GM13976 (cell line): ENCODE data around the gene RERE.
"Not testable (repeated sequence)": the region's sequence is repeated elsewhere in the genome, so short reads cannot be mapped to it uniquely, and the experiment has no call there.

Experiments used
- DNase-seq: peaks from one replicate; pipeline ENCODE4 v3.0.0; 2012; ENCODE audit warnings: low spot score
- CTCF ChIP-seq: IDR thresholded peaks from 2 replicates; pipeline ENCODE4 v1.5.1; 2012; ENCODE audit warnings: borderline replicate concordance, mild to moderate bottlenecking; ENCODE audit not compliant: insufficient read depth; ENCODE audit errors: extremely low read depth, missing control alignments, control extremely low read depth
- in situ Hi-C: fragments of 300-500 bp; cut with MboI; formaldehyde crosslinking; loops from one replicate; pipeline ENCODE4 v1.12.0; 2022; ENCODE audit warnings: low sequenced_read_pairs, mixed read lengths, inconsistent platforms; ENCODE audit not compliant: unreplicated experiment

RERE gene

GRCh38 chr1:8790478-8790877 is 27.0 kb downstream of the RERE start:
- DNase-seq: no peak
- in situ Hi-C loops: no loop called here
- TF ChIP-seq CTCF: no peak

- no peak for DNase-seq
- in situ Hi-C loops: no loop called here
- TF ChIP-seq CTCF: no peak
These were observed 27.9 kb downstream of the RERE start for GRCh38 chr1:8789314-8790214.

GRCh38 chr1:8787218-8787617 is 30.2 kb downstream of the RERE start:
- in situ Hi-C loops: no loop called here
- no peak for DNase-seq
- no peak for TF ChIP-seq CTCF

GRCh38 chr1:8786204-8786603 is 31.2 kb downstream of the RERE start:
- DNase-seq, in situ Hi-C loops: not testable (repeated sequence)

GRCh38 chr1:8782955-8783354 is 34.5 kb downstream of the RERE start:
- DNase-seq: no peak
- in situ Hi-C loops: no loop called here
- no peak for TF ChIP-seq CTCF

- TF ChIP-seq CTCF: no peak
- DNase-seq: no peak
- in situ Hi-C loops: no loop called here
These were observed 35.3 kb downstream of the RERE start for GRCh38 chr1:8782001-8782620.

GRCh38 chr1:8780405-8780804 is 37.0 kb downstream of the RERE start:
- in situ Hi-C loops: no loop called here
- peak; percentile 21 for DNase-seq

More at GRCh38 chr1:8780405-8780804, 37.0 kb downstream of the RERE start:
- TF ChIP-seq CTCF: no peak
